Gastroesophageal sphincter (tissue), 3 donors: Measurements from ENCODE around the gene LILRB3.

Source experiments
- POLR2AphosphoS5 ChIP-seq: sonication (generic); formaldehyde crosslinking; IDR thresholded peaks from one replicate; pipeline ENCODE4 v1.6.1; 2017; ENCODE audit warnings: antibody characterized with exemption
- TF ChIP-seq, protein P1 (sequence below), 4 experiments: fragments of 200-600 bp in 2 of 4; fragments of 450-650 bp in 2 of 4; sonication (generic) in 1 of 4; IDR thresholded peaks; one replicate each; pipeline ENCODE4 v1.5.1; 2017 to 2019; ENCODE audit warnings: antibody characterized with exemption in 4 of 4, mild to moderate bottlenecking in 2 of 4, moderate library complexity in 2 of 4

DNA sequence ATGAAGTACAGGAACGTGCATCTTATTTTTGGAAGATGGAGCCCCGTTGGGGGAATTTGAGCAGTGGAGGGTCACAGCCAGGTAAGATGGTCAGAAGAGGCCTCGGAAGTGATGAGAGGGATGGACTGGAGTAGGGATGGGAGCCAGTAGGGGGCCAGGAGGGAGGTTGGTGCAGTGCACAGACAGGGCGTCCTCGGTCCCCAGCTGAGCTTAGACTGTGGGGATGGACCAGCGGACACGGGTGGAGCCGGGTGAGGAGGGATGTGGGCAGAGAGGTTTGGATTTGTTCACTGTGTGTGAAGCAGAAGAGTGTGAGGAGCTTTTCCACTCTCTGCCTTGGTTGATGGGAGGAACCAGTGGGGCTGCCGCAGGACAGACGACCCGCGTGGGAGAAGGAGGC, 11.6 kb downstream of the LILRB3 start:
- TF ChIP-seq, protein P1, sequence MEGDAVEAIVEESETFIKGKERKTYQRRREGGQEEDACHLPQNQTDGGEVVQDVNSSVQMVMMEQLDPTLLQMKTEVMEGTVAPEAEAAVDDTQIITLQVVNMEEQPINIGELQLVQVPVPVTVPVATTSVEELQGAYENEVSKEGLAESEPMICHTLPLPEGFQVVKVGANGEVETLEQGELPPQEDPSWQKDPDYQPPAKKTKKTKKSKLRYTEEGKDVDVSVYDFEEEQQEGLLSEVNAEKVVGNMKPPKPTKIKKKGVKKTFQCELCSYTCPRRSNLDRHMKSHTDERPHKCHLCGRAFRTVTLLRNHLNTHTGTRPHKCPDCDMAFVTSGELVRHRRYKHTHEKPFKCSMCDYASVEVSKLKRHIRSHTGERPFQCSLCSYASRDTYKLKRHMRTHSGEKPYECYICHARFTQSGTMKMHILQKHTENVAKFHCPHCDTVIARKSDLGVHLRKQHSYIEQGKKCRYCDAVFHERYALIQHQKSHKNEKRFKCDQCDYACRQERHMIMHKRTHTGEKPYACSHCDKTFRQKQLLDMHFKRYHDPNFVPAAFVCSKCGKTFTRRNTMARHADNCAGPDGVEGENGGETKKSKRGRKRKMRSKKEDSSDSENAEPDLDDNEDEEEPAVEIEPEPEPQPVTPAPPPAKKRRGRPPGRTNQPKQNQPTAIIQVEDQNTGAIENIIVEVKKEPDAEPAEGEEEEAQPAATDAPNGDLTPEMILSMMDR (IDR thresholded peaks at IDR 0.05): no peak
- TF ChIP-seq POLR2AphosphoS5: no peak
